Adipocyte (in vitro differentiated cells): Measurements from ENCODE around the gene FKBP1B.
"Not testable (repeated sequence)": the region's sequence is repeated elsewhere in the genome, so short reads cannot be mapped to it uniquely, and the experiment has no call there.

ENCODE experiments used
- DNase-seq: peaks from one replicate; pipeline ENCODE4 v3.0.0-alpha.2; 2015; ENCODE audit warnings: low read depth
- H3K27me3 ChIP-seq: replicated peaks from 2 replicates; pipeline ENCODE4 v1.7.0; 2013; ENCODE audit warnings: mild to moderate bottlenecking, low read length, moderate library complexity; ENCODE audit not compliant: control insufficient read depth, insufficient read depth
- H3K36me3 ChIP-seq: 2 replicates; pipeline ENCODE4 v1.7.0; 2013; ENCODE audit warnings: low read length, mild to moderate bottlenecking, moderate library complexity; ENCODE audit not compliant: control insufficient read depth, insufficient read depth, severe bottlenecking
- H3K4me1 ChIP-seq: 2 replicates; pipeline ENCODE4 v1.7.0; 2013; ENCODE audit warnings: mild to moderate bottlenecking, low read length, moderate library complexity; ENCODE audit not compliant: control insufficient read depth, insufficient read depth
- H3K4me3 ChIP-seq: 2 replicates; pipeline ENCODE4 v1.7.0; 2013; ENCODE audit warnings: mild to moderate bottlenecking, low read length, moderate library complexity
- H3K9ac ChIP-seq: 2 replicates; pipeline ENCODE4 v1.7.0; 2013; ENCODE audit warnings: mild to moderate bottlenecking, low read length, moderate library complexity
- H3K9me3 ChIP-seq: 2 replicates; pipeline ENCODE4 v1.7.0; 2013; ENCODE audit warnings: mild to moderate bottlenecking, low read length, moderate library complexity; ENCODE audit not compliant: control insufficient read depth

Gene FKBP1B

GRCh38 chr2:24024018-24024417 lies 25.5 kb upstream of the FKBP1B start:
- DNase-seq: peak; percentile 4
- no peak overlapping the region for H3K9ac ChIP-seq
- peaks cover 20% of the 10 kb centered on the region for H3K36me3 ChIP-seq
- H3K27me3 ChIP-seq: no peaks in the 10 kb centered on the region
- H3K4me1 ChIP-seq: no peaks in the 10 kb centered on the region
- H3K9me3 ChIP-seq: no peaks in the 10 kb centered on the region
- no peak overlapping the region for H3K4me3 ChIP-seq

- no peaks in the 10 kb centered on the region for H3K9me3 ChIP-seq
- H3K4me3 ChIP-seq: no peak overlapping the region
- H3K9ac ChIP-seq: no peak overlapping the region
- H3K4me1 ChIP-seq: no peaks in the 10 kb centered on the region
- no peak for DNase-seq
- H3K27me3 ChIP-seq: no peaks in the 10 kb centered on the region
- H3K36me3 ChIP-seq: peaks cover 31% of the 10 kb centered on the region
These were observed 24.4 kb upstream of the FKBP1B start for GRCh38 chr2:24024996-24025663.

DNA sequence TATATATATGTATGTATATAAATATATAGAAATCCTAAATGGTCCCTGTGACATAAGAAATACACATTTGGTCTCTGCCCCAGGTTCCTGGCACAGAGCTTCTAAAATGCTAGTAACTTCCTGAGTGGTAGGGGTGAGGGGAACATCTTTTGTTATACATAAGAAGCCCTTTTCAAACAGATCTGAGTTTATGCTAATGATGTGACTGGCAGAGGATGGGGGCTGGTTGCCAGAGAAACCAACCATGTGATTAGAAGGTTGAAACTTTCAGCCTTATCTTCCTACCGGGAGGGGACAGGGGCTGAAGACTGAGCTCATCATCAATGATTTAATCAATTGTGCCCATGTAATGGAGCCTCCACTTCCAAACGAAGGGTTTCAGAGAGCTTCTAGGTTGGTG lies 23.3 kb upstream of the FKBP1B start:
- no peak overlapping the region for H3K9ac ChIP-seq
- H3K4me1 ChIP-seq: no peaks in the 10 kb centered on the region
- H3K9me3 ChIP-seq: no peaks in the 10 kb centered on the region
- DNase-seq: no peak
- peaks cover 42% of the 10 kb centered on the region for H3K36me3 ChIP-seq
- no peaks in the 10 kb centered on the region for H3K27me3 ChIP-seq
- no peak overlapping the region for H3K4me3 ChIP-seq

DNA sequence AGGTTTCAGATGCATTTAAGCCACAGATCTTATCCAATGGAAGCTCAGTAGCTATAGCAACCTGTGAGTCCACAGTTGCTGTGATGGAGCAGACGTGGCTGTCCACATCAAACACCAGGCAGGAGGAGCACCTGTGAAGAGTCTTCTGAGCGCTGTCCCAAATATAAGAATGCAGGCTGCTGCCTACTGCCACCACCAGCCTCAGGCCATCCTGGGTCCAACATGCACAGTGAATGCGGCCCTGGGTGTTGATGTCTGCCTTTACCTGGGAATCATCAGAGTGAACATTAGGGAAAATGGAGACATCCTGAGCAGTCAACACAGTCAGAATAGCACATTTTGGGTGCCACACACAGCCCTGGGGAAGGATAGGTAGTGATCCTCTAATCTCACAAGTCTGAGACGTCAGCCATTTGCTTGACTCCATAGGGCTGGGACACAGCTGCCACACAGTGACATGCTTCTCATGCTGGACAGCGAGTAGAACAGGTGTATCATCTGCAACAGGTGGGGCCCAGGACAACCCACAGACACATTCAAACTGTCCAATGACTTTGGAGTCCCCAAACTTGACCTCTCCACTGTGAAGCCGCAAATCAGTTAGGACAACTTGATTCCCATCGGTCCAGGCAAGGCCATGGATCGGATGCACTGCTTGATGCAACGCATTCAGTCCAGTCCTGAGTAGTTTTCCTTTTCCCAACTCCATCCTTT lies 10.6 kb upstream of the FKBP1B start:
- DNase-seq: no peak
- no peaks in the 10 kb centered on the region for H3K4me1 ChIP-seq
- no peak overlapping the region for H3K9ac ChIP-seq
- H3K36me3 ChIP-seq: peaks cover 29% of the 10 kb centered on the region
- no peaks in the 10 kb centered on the region for H3K9me3 ChIP-seq
- no peak overlapping the region for H3K4me3 ChIP-seq
- no peaks in the 10 kb centered on the region for H3K27me3 ChIP-seq

- Histone ChIP-seq H3K4me3 (no peak overlapping the region), H3K9me3 (no peaks in the 10 kb centered on the region), H3K9ac (no peak overlapping the region), H3K36me3 (peaks cover 29% of the 10 kb centered on the region), H3K4me1 (no peaks in the 10 kb centered on the region), H3K27me3 (no peaks in the 10 kb centered on the region)
- DNase-seq: no peak
These were observed 9.0 kb upstream of the FKBP1B start for GRCh38 chr2:24040511-24040910.

- H3K9ac ChIP-seq, H3K9me3 ChIP-seq, H3K4me1 ChIP-seq, DNase-seq, H3K4me3 ChIP-seq, H3K27me3 ChIP-seq: not testable (repeated sequence)
- H3K36me3 ChIP-seq: peaks cover 14% of the 10 kb centered on the region
These were observed 6.4 kb upstream of the FKBP1B start for GRCh38 chr2:24043133-24043532.

DNA sequence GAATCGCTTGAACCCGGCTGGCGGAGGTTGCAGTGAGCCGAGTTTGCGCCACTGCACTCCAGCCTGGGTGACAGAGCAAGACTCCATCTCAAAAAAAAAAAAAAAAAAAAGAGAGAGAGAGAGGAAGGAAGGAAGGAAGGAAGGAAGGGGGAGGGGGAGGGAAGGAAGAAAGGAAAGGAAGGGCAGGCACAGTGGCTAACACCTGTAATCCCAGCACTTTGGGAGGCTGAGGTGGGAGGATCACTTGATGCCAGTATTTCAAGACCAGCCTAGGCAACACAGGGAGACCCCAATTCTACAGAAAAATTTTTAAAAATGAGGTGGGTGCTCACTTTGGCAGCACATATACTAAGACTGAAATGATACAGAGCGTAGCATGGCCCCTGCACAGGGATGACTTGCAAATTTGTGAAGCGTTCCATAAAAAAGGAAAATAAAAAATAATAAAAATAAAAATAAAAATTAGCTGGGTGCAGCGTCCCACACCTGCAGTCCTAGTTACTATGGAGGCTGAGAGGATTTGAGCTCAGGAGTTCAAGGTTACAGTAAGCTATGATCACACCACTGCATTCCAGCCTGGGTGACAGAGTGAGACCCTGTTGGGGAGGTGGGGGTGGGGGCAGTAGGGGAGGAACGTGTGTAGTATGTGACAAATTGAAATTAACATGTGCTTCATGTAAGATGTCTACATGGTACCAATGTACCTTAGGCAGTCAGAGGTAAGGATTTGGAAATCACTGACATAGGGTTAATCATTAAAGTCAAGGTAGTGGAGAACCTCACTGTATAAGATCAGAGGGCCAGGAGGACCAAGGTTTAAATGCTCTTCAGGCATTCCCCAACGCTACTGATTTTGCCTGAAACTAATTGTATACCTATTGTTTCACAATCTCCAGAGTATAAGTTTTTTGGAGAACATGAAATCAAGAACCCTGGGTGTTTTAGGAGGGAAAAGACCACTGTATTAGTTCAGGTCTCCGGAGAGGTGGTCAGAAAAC lies 3.7 kb upstream of the FKBP1B start:
- Histone ChIP-seq H3K36me3 (no peaks in the 10 kb centered on the region), H3K27me3 (no peaks in the 10 kb centered on the region), H3K4me1 (peaks cover 7% of the 10 kb centered on the region), H3K9ac (peak overlapping the region; percentile 87), H3K9me3 (no peaks in the 10 kb centered on the region), H3K4me3 (peak overlapping the region; percentile 94)
- no peak for DNase-seq

GRCh38 chr2:24046599-24046929 lies 3.0 kb upstream of the FKBP1B start:
- DNase-seq: peak; percentile 59
- H3K9me3 ChIP-seq: no peaks in the 10 kb centered on the region
- peak overlapping the region; percentile 94 for H3K4me3 ChIP-seq
- H3K4me1 ChIP-seq: peaks cover 7% of the 10 kb centered on the region
- H3K27me3 ChIP-seq: no peaks in the 10 kb centered on the region
- no peaks in the 10 kb centered on the region for H3K36me3 ChIP-seq
- H3K9ac ChIP-seq: peak overlapping the region; percentile 87

- peak; percentile 99 for DNase-seq
- no peaks in the 10 kb centered on the region for H3K36me3 ChIP-seq
- peak within 1 kb of the TSS; percentile 94 for H3K4me3 ChIP-seq
- H3K9ac ChIP-seq: peak within 1 kb of the TSS; percentile 87
- H3K27me3 ChIP-seq: no peaks in the 10 kb centered on the region
- H3K4me1 ChIP-seq: peaks cover 7% of the 10 kb centered on the region
- no peaks in the 10 kb centered on the region for H3K9me3 ChIP-seq
These were observed 2.4 kb upstream of the FKBP1B start, which contains the start of gene WDCP for GRCh38 chr2:24046930-24047702. TSS of gene WDCP (minus strand) at chr2:24047391. CDS start at chr2:24039494, 7,897 bp downstream.

DNA sequence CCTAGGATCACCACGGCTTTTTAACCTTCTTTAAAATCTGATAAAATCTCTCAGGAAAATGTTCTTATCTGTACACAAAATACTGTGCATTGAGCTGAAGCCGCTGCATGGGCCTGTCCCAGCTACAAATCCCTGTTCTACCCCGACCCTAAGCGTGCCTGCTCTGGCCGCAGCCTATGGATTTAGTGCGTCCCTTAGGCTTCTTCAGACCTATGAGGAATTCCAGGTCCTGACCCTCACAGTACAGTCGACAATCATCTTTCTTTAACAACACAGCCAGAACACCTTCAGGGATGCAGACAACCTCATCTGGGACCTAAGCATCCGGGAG lies 1.9 kb upstream of the FKBP1B start:
- Histone ChIP-seq H3K27me3 (no peaks in the 10 kb centered on the region), H3K4me3 (peak overlapping the region; percentile 51), H3K9me3 (no peaks in the 10 kb centered on the region), H3K9ac (peak overlapping the region; percentile 21), H3K36me3 (no peaks in the 10 kb centered on the region), H3K4me1 (peaks cover 7% of the 10 kb centered on the region)
- DNase-seq: no peak
